Lower leg skin (tissue), 4 donors: ENCODE results near the gene DNAJC2. TPM values are rescaled to one million over a fixed set of nuclear protein-coding genes. Genes with fewer than 3 reads are reported as not detected.
"Not testable (repeated sequence)": the region's sequence is repeated elsewhere in the genome, so short reads cannot be mapped to it uniquely, and the experiment has no call there.

Experiments used
- DNase-seq, 2 donors: peaks; one replicate each; pipeline ENCODE4 v3.0.0-alpha.2; 2019; ENCODE audit warnings: low spot score in 2 of 2
- H3K4me3 ChIP-seq: fragments of 200-600 bp; sonication (generic); 2 replicates; pipeline ENCODE4 v1.5.1; 2017; ENCODE audit warnings: mild to moderate bottlenecking, low read depth; ENCODE audit not compliant: poor library complexity, severe bottlenecking
- POLR2A ChIP-seq, 2 donors: fragments of 450-650 bp; IDR thresholded peaks; one replicate each; pipeline ENCODE4 v1.6.1; 2016 to 2017; ENCODE audit warnings: antibody characterized with exemption in 2 of 2, mild to moderate bottlenecking in 1 of 2, moderate library complexity in 1 of 2
- WGBS, 2 donors: methylation state at CpG; one replicate each; pipeline ENCODE4 v1.1.5; 2018; 5-methylcytosine and 5-hydroxymethylcytosine counted together
- intact Hi-C: fragments of 100-400 bp; cut with DNase I; formaldehyde crosslinking; loops from one replicate; pipeline ENCODE4 v1.15.0; 2023; ENCODE audit warnings: low total_unique reads
- total RNA-seq, 4 donors: library from RNA; depleted of rRNA; stranded (reverse); fragments of >200 nt; gene quantifications; one replicate each; pipeline ENCODE4 v1.1.0, GENCODE V29; 2016
- TF ChIP-seq, protein P1 (sequence below), 3 donors: fragments of 450-650 bp; IDR thresholded peaks; one replicate each; pipeline ENCODE4 v1.5.1; 2016; ENCODE audit warnings: antibody characterized with exemption in 3 of 3, mild to moderate bottlenecking in 3 of 3, moderate library complexity in 2 of 3

Gene DNAJC2
- total RNA-seq, 4 donors from 2014 or later = 8.7 to 17.9 (median 11.0) TPM

GRCh38 chr7:103293526-103293925 lies 51.0 kb downstream of the DNAJC2 start:
- 89 to 94% methylated on average over 1 of the region's 1 CpG for WGBS, 2 donors
- TF ChIP-seq, protein P1, sequence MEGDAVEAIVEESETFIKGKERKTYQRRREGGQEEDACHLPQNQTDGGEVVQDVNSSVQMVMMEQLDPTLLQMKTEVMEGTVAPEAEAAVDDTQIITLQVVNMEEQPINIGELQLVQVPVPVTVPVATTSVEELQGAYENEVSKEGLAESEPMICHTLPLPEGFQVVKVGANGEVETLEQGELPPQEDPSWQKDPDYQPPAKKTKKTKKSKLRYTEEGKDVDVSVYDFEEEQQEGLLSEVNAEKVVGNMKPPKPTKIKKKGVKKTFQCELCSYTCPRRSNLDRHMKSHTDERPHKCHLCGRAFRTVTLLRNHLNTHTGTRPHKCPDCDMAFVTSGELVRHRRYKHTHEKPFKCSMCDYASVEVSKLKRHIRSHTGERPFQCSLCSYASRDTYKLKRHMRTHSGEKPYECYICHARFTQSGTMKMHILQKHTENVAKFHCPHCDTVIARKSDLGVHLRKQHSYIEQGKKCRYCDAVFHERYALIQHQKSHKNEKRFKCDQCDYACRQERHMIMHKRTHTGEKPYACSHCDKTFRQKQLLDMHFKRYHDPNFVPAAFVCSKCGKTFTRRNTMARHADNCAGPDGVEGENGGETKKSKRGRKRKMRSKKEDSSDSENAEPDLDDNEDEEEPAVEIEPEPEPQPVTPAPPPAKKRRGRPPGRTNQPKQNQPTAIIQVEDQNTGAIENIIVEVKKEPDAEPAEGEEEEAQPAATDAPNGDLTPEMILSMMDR (IDR thresholded peaks at IDR 0.05) = no peak
- TF ChIP-seq POLR2A (IDR thresholded peaks at IDR 0.05) = no peak
- no peak for DNase-seq
- H3K4me3 ChIP-seq = no peak overlapping the region
- intact Hi-C loops = no loop called here

GRCh38 chr7:103292122-103292521 lies 52.4 kb downstream of the DNAJC2 start:
- 63 to 72% methylated on average over 3 of the region's 3 CpGs for WGBS, 2 donors
- TF ChIP-seq, protein P1 (IDR thresholded peaks at IDR 0.05) = no peak
- no peak for TF ChIP-seq POLR2A (IDR thresholded peaks at IDR 0.05)
- intact Hi-C loops = no loop called here

GRCh38 chr7:103282802-103283427 lies 61.7 kb downstream of the DNAJC2 start:
- 39 to 41% methylated on average over 3 of the region's 3 CpGs for WGBS, 2 donors
- intact Hi-C loops, H3K4me3 ChIP-seq, DNase-seq: not testable (repeated sequence)

More at GRCh38 chr7:103292122-103292521, 52.4 kb downstream of the DNAJC2 start:
- no peak for DNase-seq
- H3K4me3 ChIP-seq = no peak overlapping the region

GRCh38 chr7:103280803-103281155 lies 63.8 kb downstream of the DNAJC2 start:
- peak in 1 of 2 donors; percentile 84 for DNase-seq
- 0% methylated on average over 24 to 25 of the region's 25 CpGs for WGBS, 2 donors
- peak overlapping the region; percentile 42 for H3K4me3 ChIP-seq
- intact Hi-C loops = not testable (repeated sequence)

- WGBS, 2 donors = 0 to 1% methylated on average over 51 to 65 of the region's 71 CpGs
- H3K4me3 ChIP-seq = peak overlapping the region; percentile 42
- intact Hi-C loops = not testable (repeated sequence)
- DNase-seq = peak; percentile 34 to 89
Measured at GRCh38 chr7:103279963-103280802, 64.4 kb downstream of the DNAJC2 start.

- intact Hi-C loops, DNase-seq: not testable (repeated sequence)
- peak overlapping the region; percentile 42 for H3K4me3 ChIP-seq
- WGBS, 2 donors = 1% methylated on average over 12 of the region's 12 CpGs
Measured at GRCh38 chr7:103279636-103279962, 65.0 kb downstream of the DNAJC2 start.

DNA sequence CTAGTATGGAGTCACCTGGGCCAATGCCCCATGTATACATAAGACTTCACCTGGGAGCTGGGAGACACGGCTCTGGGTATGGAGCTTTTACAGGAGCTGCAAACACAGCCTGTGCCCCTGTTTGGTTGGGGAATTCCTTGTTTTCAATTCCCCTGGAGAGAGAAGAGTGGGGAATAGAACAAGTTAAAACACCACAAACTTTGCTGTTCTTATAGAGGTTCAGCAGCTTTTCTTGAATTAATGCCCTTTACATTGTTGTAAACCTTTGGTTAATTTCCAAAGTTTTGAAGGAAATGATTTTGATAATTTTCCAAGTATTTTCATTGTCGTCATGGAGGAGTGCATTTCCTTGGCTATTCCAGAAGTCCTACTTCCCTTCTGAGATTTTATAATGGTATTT lies 66.4 kb downstream of the DNAJC2 start:
- H3K4me3 ChIP-seq, intact Hi-C loops, DNase-seq: not testable (repeated sequence)
- WGBS, 2 donors = 86 to 87% methylated on average over 2 of the region's 2 CpGs

DNA sequence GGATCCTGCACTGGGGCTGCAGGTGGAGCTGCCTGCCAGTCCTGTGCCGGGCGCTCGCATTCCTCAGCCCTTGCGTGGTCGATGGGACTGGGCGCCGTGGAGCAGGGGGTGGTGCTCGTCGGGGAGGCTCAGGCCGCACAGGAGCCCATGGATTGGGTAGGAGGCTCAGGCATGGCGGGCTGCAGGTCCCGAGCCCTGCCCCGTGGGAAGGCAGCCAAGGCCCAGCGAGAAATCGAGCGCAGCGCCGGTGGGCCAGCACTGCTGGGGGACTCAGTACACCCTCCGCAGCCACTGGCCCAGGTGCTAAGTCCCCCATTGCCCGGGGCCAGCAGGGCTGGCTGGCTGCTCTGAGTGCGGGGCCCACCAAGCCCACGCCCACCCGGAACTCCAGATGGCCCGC lies 69.7 kb downstream of the DNAJC2 start:
- H3K4me3 ChIP-seq, intact Hi-C loops, DNase-seq: not testable (repeated sequence)
- WGBS, 2 donors = 97 to 99% methylated on average over 5 to 21 of the region's 24 CpGs

DNA sequence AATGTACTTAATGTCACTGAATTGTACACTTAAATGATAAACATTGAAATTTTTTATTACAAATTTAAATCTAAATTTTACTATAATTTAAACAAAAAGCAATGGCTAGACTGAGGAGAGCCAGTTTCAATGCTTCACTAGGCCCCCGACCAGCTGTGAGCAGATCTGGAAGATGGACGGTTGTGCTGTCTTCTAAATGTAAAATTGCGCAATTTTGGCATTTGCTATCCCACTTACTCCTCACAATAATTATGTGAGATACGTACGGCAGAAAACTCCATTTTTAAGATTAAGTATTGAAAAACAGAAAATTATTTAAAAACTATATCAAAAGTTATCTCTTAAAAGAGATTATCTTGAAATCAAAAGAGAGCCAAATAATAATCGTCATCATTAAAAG lies 71.2 kb downstream of the DNAJC2 start:
- DNase-seq, intact Hi-C loops, H3K4me3 ChIP-seq: not testable (repeated sequence)
- 91 to 92% methylated on average over 6 of the region's 6 CpGs for WGBS, 2 donors

GRCh38 chr7:103266229-103266628 lies 78.3 kb downstream of the DNAJC2 start:
- WGBS, 2 donors = 35 to 41% methylated on average over 2 of the region's 2 CpGs
- intact Hi-C loops, DNase-seq, H3K4me3 ChIP-seq: not testable (repeated sequence)

DNA sequence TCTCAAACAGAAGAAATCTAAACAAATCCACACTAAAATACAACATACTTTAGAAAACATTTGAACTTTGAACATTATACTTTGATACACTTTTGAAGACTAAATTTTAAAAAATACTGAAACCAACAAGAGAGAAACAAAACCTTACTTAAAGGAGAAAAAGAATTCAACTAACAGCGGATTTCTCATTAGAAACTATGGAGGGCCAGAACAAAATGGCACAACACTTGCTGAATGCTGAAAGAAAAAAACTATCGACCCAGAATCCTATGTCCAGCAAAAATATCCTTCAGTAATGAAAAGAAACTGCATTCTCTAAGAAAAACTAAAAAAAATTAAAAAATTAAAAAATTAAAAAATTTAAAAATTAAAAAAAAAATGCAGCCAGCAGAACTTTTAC lies 80.5 kb downstream of the DNAJC2 start:
- DNase-seq, intact Hi-C loops, H3K4me3 ChIP-seq: not testable (repeated sequence)
- 87 to 90% methylated on average over 2 of the region's 2 CpGs for WGBS, 2 donors
